Keratinocyte (primary cell): Measurements from ENCODE around the gene MC2R.

Experiments
- CTCF ChIP-seq, 3 experiments: IDR thresholded peaks in 1 of 3; conservative IDR thresholded peaks in 1 of 3; optimal IDR thresholded peaks in 1 of 3; 2 replicates in 2 of 3; 3 replicates in 1 of 3; pipeline versions ENCODE3 to v1.5.1; 2011; ENCODE audit warnings: low read length in 3 of 3, mild to moderate bottlenecking in 3 of 3, moderate library complexity in 2 of 3, control low read depth in 1 of 3, inconsistent platforms in 1 of 3; ENCODE audit not compliant: insufficient read depth in 2 of 3; ENCODE audit errors: extremely low read depth in 1 of 3
- EZH2 ChIP-seq: IDR thresholded peaks from one replicate; pipeline ENCODE4 v1.6.1; 2012; ENCODE audit warnings: inconsistent platforms, mild to moderate bottlenecking, low read length, moderate library complexity

- no peak for TF ChIP-seq CTCF (optimal IDR thresholded peaks at IDR 0.05 in 1 of 3, IDR thresholded peaks at IDR 0.05 in 1 of 3, conservative IDR thresholded peaks at IDR 0.05 in 1 of 3; ENCODE audit: extremely low read depth in 1 of 3, insufficient read depth in 2 of 3, low read length in 3 of 3)
- TF ChIP-seq EZH2: no peak
These were observed 6.0 kb downstream of the MC2R start for GRCh38 chr18:13909141-13909940.
